ENCODE data around the gene MBLAC2. TPM values are rescaled to one million over a fixed set of nuclear protein-coding genes. Genes with fewer than 3 reads are reported as not detected.

The MBLAC2 gene
- total RNA-seq, 1 donor from 2014 or later: 7.8 TPM

GRCh38 chr5:90461288-90461687 is 13.3 kb downstream of the MBLAC2 start:
- DNase-seq (ENCODE audit: low spot score): no peak

DNA sequence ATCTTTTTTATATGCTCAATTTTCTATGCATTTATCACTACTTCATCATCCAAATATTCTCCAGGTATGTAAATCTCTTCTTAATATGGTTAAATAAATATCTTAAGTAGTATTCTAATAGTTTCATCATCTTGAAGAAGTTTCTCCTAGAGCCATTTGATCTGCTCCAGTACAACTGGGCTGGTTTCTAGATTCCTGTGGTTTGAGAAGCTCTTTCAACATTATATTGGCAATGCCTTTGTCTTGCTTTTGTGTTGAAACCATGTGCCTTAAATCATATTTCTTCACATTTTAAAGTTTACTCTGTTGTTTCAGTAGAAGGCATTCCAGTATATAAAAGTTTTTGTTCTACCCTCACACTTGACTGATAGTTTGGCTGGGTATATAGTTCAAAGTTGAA is 27.6 kb downstream of the MBLAC2 start:
- DNase-seq (ENCODE audit: low spot score): no peak

- DNase-seq (ENCODE audit: low spot score): no peak
Measured at GRCh38 chr5:90440644-90441043, 33.9 kb downstream of the MBLAC2 start.

GRCh38 chr5:90438100-90438499 is 36.5 kb downstream of the MBLAC2 start:
- no peak for DNase-seq (ENCODE audit: low spot score)

DNA sequence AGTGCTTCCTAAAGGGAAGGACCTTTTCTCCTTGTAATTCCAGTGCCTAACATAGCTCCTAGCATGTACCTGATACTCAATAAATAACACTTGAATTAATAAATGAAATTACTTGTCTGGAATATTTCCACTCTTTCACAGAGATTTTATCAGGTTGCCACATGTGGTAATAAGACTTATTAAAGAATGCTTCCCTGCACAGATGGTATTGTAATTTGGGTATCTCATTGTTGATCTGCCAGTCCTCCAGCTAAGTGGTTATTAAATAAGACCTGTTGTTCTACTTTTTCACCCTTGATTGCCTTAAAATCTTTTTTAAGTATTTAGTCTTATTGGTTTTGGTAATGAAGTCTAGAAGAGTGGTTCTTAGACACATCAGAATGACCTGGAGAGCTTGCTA is 36.9 kb downstream of the MBLAC2 start:
- DNase-seq (ENCODE audit: low spot score): no peak

DNA sequence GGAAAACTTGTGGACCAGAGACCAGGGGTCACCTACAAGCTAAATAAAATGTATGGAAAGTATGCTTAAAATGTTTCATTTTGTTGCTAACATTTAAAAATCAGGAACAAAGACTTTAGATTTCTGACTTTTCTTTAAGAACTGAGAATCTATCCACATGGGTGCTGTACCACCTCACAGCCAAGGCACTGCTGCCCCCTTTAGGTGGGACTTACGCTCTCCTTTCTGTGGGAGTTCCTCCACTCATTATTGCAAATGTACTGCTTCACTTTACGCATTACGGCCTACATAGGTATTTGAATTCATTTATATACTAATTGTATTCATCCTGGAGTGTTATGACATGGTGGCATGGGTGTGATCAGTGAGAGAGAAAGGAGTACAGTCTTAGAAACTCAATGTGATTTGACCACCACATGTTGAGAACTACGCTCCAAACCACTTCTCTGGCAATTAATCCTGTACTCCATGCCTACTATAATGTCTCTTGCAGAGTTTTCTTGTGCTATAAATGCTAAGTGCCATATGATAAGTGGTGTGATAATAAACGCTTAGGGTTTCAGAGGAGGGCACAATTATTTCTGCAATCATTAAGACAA is 40.4 kb downstream of the MBLAC2 start:
- DNase-seq (ENCODE audit: low spot score): no peak

- DNase-seq (ENCODE audit: low spot score): no peak
Measured at GRCh38 chr5:90424245-90424644, 50.3 kb downstream of the MBLAC2 start.

- DNase-seq (ENCODE audit: low spot score): no peak
Measured at GRCh38 chr5:90421136-90421535, 53.4 kb downstream of the MBLAC2 start.

- DNase-seq (ENCODE audit: low spot score): no peak
Measured at GRCh38 chr5:90418214-90418613, 56.4 kb downstream of the MBLAC2 start.

DNA sequence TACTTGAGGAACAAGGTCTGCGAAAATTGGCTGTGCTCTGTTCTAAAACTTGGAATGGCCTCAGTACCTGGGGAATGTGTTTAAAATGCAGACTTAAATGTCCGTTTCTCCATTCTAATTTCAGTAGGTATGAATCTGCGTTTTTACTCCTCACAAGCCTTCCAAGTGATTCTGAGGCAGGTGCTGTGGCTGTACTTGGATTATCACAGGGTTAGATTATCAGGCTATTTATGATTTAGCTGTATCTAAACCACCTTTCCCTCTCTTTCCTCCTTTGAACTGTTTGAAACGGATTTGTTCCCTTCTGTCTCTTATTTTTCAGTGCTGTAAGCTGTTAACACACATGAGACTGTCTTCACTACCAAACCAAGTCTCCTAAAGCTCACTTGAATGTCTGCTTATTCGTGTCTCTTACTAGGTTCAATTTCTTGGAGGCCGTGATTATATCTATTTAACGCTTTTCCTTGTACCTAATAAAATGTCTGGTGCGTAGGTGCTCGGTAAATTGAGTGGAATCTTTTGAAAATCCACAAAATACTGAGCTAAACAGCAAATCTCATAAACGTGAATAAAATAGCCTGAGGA is 64.3 kb downstream of the MBLAC2 start:
- no peak for DNase-seq (ENCODE audit: low spot score)

GRCh38 chr5:90409318-90410177 is 65.0 kb downstream of the MBLAC2 start, which contains the start of gene CETN3:
CETN3 (minus strand) TSS chr5:90409756; CDS start chr5:90409661, 95 bp downstream.
- DNase-seq (ENCODE audit: low spot score): peak; percentile 95

GRCh38 chr5:90408571-90409317 is 65.8 kb downstream of the MBLAC2 start:
- DNase-seq (ENCODE audit: low spot score): no peak

Other genes starting within 250 kb of the MBLAC2 start
- 26.1 TPM for gene CETN3, start 65.0 kb downstream of the MBLAC2 start, total RNA-seq
- gene POLR3G, start 93 bp upstream of the MBLAC2 start, total RNA-seq: 2.1 TPM
- 15.1 TPM for gene LYSMD3, start 54.8 kb upstream of the MBLAC2 start, total RNA-seq
- 4.7 TPM for gene ADGRV1, start 84.0 kb upstream of the MBLAC2 start, total RNA-seq

Measured in ureter (tissue), 1 donor.